Kidney (tissue), 14 donors: Measurements from ENCODE around the gene CCDC157. TPM values are rescaled to one million over a fixed set of nuclear protein-coding genes. Genes with fewer than 3 reads are reported as not detected.

Source experiments
- DNase-seq, 5 donors: peaks; one replicate each; pipeline ENCODE4 v3.0.0-alpha.2; 2013 to 2020
- FAIRE-seq: peaks from 2 replicates; lab custom pipeline; 2012; peaks lifted over from hg19 to GRCh38; lab: Jason Lieb, UNC
- H3K27ac ChIP-seq, 2 donors: one replicate each; pipeline ENCODE4 v1.7.0; 2013; ENCODE audit warnings: low read depth in 2 of 2, low read length in 2 of 2, inconsistent platforms in 1 of 2
- H3K27me3 ChIP-seq: one replicate; pipeline ENCODE4 v1.7.1; 2013; ENCODE audit warnings: low read length, inconsistent platforms; ENCODE audit not compliant: control insufficient read depth, insufficient read depth
- H3K36me3 ChIP-seq, 3 donors: one replicate each; pipeline versions ENCODE4 v1.7.0 to v1.7.1; 2013; ENCODE audit warnings: low read length in 3 of 3, control low read depth in 1 of 3, inconsistent platforms in 1 of 3; ENCODE audit not compliant: insufficient read depth in 3 of 3, control insufficient read depth in 2 of 3
- H3K4me1 ChIP-seq, 3 donors: one replicate each; pipeline versions ENCODE4 v1.7.0 to v1.7.1; 2013; ENCODE audit warnings: low read length in 3 of 3, inconsistent platforms in 1 of 3, low read depth in 1 of 3; ENCODE audit not compliant: control insufficient read depth in 2 of 3, insufficient read depth in 2 of 3
- H3K4me3 ChIP-seq, 3 donors: one replicate each; pipeline versions ENCODE4 v1.7.0 to v1.8.1; 2013; ENCODE audit warnings: low read length in 3 of 3, control low read depth in 1 of 3, inconsistent platforms in 1 of 3
- H3K9ac ChIP-seq, 3 donors: one replicate each; pipeline versions ENCODE4 v1.7.0 to v1.7.1; 2013; ENCODE audit warnings: low read length in 3 of 3, control low read depth in 1 of 3, inconsistent platforms in 1 of 3
- H3K9me3 ChIP-seq, 3 donors: one replicate each; pipeline versions ENCODE4 v1.7.0 to v1.7.1; 2013; ENCODE audit warnings: low read length in 3 of 3, control low read depth in 1 of 3, inconsistent platforms in 1 of 3; ENCODE audit not compliant: control insufficient read depth in 2 of 3, insufficient read depth in 1 of 3
- intact Hi-C: fragments of 100-400 bp; cut with DNase I; formaldehyde crosslinking; loops from one replicate; pipeline ENCODE4 v1.11.1; 2022
- polyA plus RNA-seq: library from polyadenylated mRNA; stranded (reverse); fragments of 350-450 nt; fragmentation: Illumina TruSeq; extraction: RNeasy Lipid Tissue Mini Kit (QIAGEN cat#74804); gene quantifications from one replicate; pipeline ENCODE4 v1.2.3, GENCODE V29; 2014; ENCODE audit warnings: low read depth, low replicate concordance; ENCODE audit not compliant: insufficient read depth
- total RNA-seq: library from RNA; stranded (reverse); fragmentation: NEBNext Ultra II Directional; extraction: Animal tissue kit (Norgen Biotek cat#: 25700); gene quantifications from one replicate; pipeline ENCODE4 v1.2.1, GENCODE V29; 2021
- TF ChIP-seq, protein P1 (sequence below): IDR thresholded peaks from 3 replicates; pipeline ENCODE4 v1.5.1; 2012; ENCODE audit warnings: mild to moderate bottlenecking, moderate library complexity, borderline replicate concordance; ENCODE audit not compliant: insufficient read depth; ENCODE audit errors: extremely low read depth
- donor health status: control.
- donor health status: control.
- donor health status: control.
- donor health status: control.
- donor health status: control.
- donor health status: DM: yes; HTN: yes; CAD: no.
- donor health status: Normal renal cell carcinoma (clear cell type).

Gene CCDC157
- total and polyA plus RNA-seq, 2 donors from 2014 or later, result 5.1 to 6.0 TPM

DNA sequence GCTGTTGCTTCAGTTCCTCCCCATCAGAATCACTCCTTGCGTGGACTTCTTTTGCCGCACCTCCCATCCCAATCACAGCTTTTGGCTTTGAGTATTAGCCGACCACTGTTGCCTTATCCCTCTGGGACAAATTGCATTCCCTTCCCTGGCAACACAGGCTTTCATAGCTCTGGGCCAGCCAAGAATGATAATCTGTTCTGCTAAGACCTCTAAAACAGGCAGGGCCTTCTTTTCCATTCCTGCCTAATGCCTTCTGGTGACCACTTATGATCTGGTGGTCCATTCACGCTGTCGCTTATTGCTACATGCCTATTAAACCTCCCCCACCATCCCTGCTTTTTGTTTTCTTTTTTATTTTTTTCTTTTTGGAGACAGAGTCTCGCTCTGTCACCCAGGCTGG is 49.6 kb downstream of the CCDC157 start:
- no peak for DNase-seq
- H3K27ac ChIP-seq, result no peak overlapping the region
- no peaks in the 10 kb centered on the region for H3K27me3 ChIP-seq
- H3K9me3 ChIP-seq, result no peaks in the 10 kb centered on the region
- peaks cover 0 to 17% (median 8%) of the 10 kb centered on the region in 3 donors for H3K36me3 ChIP-seq
- TF ChIP-seq, protein P1, sequence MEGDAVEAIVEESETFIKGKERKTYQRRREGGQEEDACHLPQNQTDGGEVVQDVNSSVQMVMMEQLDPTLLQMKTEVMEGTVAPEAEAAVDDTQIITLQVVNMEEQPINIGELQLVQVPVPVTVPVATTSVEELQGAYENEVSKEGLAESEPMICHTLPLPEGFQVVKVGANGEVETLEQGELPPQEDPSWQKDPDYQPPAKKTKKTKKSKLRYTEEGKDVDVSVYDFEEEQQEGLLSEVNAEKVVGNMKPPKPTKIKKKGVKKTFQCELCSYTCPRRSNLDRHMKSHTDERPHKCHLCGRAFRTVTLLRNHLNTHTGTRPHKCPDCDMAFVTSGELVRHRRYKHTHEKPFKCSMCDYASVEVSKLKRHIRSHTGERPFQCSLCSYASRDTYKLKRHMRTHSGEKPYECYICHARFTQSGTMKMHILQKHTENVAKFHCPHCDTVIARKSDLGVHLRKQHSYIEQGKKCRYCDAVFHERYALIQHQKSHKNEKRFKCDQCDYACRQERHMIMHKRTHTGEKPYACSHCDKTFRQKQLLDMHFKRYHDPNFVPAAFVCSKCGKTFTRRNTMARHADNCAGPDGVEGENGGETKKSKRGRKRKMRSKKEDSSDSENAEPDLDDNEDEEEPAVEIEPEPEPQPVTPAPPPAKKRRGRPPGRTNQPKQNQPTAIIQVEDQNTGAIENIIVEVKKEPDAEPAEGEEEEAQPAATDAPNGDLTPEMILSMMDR, result no peak
- intact Hi-C loops, result no loop called here
- H3K4me1 ChIP-seq, result no peaks in the 10 kb centered on the region
- no peak for FAIRE-seq
- no peak overlapping the region for H3K9ac ChIP-seq
- H3K4me3 ChIP-seq, result no peak overlapping the region

DNA sequence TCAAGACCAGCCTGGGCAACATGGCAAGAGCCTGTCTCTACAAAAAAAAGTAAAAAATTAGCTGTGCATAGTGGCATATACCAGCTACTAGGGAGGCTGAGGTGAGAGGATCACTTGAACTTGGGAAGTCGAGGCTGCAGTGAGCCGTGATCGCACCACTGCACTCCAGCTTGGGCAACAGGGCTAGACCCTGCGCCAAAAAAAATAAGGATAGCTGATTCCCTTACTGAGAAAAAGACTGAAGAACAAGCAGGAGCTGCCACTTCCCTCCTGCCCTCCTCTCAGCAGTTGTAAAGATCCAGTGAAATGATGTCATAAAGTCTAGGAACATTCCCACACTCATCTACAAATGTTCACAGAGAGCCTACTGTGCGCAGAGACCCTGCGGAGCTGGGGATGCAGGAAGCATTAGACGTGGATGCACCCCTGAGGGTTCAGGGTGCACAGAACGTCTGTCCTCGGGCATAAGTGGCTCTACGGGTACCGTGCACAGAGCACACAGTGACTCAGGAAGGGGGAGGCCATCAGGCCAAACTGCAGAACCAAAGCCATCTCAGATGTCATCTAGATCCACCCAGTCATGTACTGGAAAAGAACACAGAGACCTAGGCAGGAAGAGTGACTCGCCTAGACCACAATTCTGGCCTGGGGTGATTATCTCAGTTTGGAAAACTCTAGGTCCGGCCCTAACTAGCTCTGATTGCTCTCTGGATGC is 51.7 kb downstream of the CCDC157 start:
- DNase-seq (no peak), FAIRE-seq (no peak)
- intact Hi-C loops, result no loop called here
- no peak overlapping the region for H3K9ac ChIP-seq
- no peaks in the 10 kb centered on the region for H3K27me3 ChIP-seq
- H3K4me3 ChIP-seq, result no peak overlapping the region
- H3K27ac ChIP-seq, result no peak overlapping the region
- peaks cover 0 to 17% (median 8%) of the 10 kb centered on the region in 3 donors for H3K36me3 ChIP-seq
- H3K9me3 ChIP-seq, result no peaks in the 10 kb centered on the region
- TF ChIP-seq, protein P1, result no peak
- H3K4me1 ChIP-seq, result no peaks in the 10 kb centered on the region

DNA sequence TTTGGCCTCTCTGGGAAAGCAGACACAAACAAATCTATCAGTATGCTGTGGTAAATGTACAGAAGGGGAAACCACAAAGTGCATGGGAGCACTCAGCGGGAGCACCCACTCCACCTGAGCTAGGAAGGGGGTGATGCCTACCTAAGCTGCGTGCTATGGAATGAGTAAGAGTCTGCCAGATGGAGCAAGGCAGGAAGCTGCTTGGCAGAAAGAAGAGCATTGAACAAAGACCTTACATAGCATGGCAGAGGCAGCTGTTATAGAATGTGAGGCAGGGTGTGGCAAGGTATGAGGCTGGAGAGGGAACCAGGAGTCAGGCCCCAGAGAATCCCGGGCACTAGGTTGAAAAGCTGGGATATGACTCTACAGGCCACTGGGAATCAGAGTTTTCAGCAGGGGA is 55.0 kb downstream of the CCDC157 start:
- peaks cover 0 to 25% (median 7%) of the 10 kb centered on the region in 3 donors for H3K36me3 ChIP-seq
- no peaks in the 10 kb centered on the region for H3K27me3 ChIP-seq
- DNase-seq, result no peak
- FAIRE-seq, result no peak
- intact Hi-C loops, result no loop called here
- TF ChIP-seq, protein P1, result no peak
- H3K9me3 ChIP-seq, result no peaks in the 10 kb centered on the region
- H3K9ac ChIP-seq, result no peak overlapping the region
- H3K4me3 ChIP-seq, result no peak overlapping the region
- H3K4me1 ChIP-seq, result no peaks in the 10 kb centered on the region
- H3K27ac ChIP-seq, result no peak overlapping the region
